ENCODE results near the gene ACSS3. TPM values are rescaled to one million over a fixed set of nuclear protein-coding genes. Genes with fewer than 3 reads are reported as not detected.
A peak's percentile ranks its signal among the peaks of the same experiment; 100 is the strongest.
"Not testable (repeated sequence)": the region's sequence is repeated elsewhere in the genome, so short reads cannot be mapped to it uniquely, and the experiment has no call there.

ACSS3 gene, protein sequence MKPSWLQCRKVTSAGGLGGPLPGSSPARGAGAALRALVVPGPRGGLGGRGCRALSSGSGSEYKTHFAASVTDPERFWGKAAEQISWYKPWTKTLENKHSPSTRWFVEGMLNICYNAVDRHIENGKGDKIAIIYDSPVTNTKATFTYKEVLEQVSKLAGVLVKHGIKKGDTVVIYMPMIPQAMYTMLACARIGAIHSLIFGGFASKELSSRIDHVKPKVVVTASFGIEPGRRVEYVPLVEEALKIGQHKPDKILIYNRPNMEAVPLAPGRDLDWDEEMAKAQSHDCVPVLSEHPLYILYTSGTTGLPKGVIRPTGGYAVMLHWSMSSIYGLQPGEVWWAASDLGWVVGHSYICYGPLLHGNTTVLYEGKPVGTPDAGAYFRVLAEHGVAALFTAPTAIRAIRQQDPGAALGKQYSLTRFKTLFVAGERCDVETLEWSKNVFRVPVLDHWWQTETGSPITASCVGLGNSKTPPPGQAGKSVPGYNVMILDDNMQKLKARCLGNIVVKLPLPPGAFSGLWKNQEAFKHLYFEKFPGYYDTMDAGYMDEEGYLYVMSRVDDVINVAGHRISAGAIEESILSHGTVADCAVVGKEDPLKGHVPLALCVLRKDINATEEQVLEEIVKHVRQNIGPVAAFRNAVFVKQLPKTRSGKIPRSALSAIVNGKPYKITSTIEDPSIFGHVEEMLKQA
- 8.5 and 19.8 TPM in 2 replicates for total RNA-seq

DNA sequence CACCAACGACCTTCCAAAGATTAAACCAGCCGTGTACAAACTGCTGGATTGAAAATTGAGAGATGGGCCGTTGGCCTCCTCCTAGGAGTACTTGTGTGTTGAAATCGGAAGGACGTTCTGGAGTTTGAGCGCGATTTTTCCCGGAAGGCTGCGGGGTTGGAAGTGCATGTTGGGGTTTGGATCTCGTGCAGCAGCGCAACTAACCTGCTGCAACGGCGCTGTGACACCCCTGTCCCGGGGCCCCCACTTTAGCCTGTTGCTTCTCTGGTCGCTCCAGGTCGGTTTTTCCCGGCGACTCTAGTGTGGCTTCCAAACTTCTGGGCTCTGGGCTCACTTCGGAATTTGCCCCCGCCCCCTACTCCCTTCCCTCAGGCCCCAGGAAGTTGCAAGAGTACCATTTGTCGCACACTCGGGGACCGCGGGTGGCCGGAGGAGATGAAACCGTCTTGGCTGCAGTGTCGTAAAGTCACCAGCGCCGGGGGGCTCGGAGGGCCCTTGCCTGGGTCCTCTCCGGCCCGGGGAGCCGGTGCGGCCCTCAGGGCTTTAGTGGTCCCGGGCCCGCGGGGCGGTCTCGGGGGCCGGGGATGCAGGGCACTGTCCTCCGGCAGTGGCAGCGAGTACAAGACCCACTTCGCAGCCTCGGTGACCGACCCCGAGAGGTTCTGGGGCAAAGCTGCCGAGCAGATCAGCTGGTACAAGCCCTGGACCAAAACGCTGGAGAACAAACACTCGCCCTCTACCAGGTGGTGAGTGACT lies at the start of gene ACSS3:
Gene ACSS3 (plus strand): TSS at position 394 of the 756 bp plus-strand sequence. CDS start 42 bp downstream, at position 436.
- no peak for DNase-seq (ENCODE audit: low read depth)

DNA sequence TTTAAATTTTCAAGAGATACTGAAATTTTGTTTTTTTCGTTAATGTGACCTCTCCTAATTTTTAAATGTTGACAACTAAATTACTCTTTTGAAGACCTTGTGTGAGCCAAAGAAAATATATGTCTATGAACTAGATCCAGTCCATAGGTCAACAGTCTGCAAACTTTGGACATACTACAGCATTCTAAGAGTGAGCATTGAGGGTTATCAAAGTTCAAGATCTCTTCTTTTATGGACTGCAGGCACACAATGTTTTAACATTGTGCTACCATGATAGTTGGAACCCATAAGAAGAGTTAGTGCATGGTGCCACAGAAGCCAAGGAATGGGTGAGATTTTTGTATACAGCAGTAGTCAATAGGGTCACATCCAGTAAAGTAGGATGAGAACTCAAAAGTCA lies 43.0 kb upstream of the ACSS3 start:
- DNase-seq (ENCODE audit: low read depth), result no peak

DNA sequence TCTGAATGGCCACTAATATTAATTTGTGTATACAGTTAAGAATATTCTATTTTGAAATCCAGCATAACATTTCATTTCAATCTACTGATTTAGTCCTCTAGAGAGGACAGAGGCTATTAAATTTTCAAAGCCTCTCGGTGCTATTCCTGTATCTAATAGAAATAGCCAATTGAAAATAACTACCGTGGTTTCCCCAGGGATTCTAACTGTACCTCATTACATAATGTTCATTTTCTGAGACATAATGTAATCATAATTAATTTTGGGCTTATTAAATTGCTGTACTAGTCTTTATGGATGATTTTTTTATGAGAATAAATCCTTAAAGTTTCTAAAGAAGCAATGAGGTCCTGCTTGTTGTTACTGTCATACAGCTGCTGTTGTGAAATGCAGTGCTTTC lies 38.6 kb upstream of the ACSS3 start:
- peak; percentile 11 for DNase-seq (ENCODE audit: low read depth)

DNA sequence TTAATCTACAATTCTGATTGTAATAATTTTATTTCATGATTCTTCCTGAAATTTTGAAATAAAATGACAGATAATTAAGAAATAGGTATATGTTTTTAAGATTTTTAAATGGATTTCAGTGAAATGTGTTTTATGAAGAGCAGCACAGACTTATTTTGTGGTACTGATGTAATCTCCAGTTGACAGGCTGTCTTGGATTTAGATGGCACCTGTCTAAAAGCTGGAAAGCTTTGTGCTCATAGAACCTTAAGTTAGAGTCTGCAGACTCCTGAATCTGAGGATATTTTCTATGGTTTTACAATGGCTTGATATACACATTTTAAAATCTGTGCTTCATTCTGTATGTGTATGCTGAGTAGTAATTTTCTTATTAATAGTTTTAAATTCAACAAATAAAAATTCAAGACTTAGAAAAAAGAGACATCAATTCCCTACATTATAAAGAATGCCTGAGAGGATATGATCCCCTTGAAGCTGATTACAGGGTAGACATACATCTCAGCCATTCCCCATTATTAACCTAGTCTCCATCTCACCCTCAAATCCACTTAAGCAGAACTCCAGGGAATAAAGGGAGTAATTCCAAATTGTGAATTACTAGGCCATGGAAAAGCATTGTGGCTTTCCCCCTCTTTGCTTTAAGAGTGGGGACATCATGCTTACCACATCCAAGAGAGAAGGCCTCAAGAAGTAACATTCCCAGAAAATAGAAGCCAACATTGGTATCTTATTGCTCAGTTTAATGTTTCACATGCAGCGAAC lies 33.7 kb upstream of the ACSS3 start:
- no peak for DNase-seq (ENCODE audit: low read depth)

DNA sequence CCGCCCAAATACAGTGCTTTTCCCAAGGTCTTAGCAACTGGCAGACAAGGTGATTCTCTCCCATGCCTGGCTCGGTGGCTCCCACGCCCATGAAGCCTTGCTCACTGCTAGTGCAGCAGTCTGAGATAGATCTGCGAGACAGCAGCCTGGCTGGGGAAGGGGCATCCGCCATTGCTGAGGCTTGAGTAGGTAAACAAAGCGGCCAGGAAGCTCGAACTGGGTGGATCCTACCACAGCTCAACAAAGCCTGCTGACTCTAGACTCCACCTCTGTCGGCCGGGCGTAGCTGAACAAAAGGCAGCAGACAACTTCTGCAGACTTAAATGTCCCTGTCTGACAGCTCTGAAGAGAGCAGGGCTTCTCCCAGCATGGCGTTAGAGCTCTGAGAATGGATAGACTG lies 12.9 kb upstream of the ACSS3 start:
- not testable (repeated sequence) for DNase-seq (ENCODE audit: low read depth)

DNA sequence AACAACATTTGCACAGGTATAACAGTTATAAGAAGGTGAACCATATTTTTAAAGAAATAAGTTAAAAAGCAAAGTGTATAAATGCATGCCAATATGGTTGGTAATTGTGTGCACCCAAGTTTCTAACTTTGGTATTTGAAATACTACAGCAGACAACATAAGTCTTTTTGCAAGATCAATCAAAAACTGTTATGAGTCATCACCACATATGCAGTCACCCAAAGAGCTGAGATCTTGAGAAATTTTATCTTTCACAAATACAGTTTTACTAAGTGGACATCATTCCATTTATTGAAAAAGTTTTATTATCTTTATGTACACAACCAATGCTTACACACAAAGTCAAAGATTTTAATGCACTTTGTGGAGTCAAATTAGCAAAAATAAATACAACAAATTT lies 7.0 kb upstream of the ACSS3 start:
- peak; percentile 21 for DNase-seq (ENCODE audit: low read depth)

DNA sequence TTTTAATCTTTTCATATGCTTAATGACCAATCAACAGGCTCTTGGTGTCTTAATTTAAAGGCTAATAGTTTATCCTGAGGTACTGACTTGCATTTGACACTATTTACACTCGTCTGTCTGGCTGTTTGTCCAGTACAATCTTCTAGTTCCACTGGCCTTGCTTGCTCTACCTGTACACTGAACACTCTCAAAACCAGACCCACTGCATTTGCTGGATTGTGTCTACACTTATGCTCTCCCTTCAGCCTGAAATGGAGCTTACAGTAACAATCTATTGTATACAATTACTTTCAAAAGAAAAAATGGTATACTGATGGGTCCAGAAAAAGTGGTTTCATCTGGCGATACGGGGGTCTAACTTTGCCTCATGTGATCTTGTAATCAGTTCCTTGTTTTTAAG lies 2.3 kb upstream of the ACSS3 start:
- no peak for DNase-seq (ENCODE audit: low read depth)

DNA sequence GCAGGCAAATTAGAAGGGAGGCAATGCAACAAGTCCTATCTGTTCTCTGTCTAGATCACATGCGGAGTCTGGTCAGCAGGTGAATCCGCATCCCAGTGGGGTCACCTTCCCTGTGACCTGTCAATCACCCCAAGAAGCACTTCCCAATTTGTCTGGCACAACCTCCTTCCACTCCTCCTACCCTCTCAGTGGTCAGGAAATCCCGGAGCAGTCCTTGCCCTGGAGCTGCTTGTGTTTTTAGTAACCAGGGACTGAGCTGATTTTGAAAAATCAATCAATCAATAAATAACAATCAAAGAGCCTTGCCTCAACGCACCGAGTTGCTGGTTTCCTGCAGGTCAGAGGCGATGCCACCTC lies 572 bp upstream of the ACSS3 start:
- no peak for DNase-seq (ENCODE audit: low read depth)

DNA sequence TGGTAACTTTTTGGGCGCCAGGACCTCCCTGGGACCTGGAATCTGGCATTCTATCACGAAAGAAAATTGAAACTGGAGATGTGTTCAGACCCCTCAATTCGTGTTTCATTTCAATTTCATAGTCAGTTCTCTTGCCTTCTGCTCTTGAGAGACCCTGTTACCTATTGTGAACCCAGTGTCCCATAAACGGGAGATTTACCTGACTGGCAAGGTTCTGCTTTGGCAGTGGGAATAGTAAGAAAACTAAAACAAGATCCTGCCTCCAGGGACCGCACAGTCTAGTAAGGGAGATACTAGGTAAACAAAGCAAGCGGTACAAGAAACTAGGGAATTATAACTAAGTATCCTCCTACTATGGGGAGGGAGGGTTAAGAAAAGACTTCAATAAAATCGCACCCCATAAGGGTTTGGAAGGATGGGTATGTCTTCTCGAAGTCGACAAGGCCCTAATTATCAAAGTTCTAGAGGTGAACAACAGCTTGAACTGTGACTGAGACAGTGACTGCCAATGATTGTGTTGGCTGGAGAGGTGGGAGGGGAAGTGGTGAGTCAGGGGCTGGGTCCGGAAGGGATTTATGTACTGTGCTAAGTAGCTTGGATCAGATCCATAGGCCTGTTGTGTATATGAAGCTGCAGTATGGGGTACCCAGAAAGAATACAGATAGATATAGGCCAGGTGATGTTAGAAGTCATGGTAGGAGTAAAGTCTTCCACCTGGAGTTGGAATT lies 754 bp downstream of the ACSS3 start:
- DNase-seq (ENCODE audit: low read depth), result peak; percentile 73

DNA sequence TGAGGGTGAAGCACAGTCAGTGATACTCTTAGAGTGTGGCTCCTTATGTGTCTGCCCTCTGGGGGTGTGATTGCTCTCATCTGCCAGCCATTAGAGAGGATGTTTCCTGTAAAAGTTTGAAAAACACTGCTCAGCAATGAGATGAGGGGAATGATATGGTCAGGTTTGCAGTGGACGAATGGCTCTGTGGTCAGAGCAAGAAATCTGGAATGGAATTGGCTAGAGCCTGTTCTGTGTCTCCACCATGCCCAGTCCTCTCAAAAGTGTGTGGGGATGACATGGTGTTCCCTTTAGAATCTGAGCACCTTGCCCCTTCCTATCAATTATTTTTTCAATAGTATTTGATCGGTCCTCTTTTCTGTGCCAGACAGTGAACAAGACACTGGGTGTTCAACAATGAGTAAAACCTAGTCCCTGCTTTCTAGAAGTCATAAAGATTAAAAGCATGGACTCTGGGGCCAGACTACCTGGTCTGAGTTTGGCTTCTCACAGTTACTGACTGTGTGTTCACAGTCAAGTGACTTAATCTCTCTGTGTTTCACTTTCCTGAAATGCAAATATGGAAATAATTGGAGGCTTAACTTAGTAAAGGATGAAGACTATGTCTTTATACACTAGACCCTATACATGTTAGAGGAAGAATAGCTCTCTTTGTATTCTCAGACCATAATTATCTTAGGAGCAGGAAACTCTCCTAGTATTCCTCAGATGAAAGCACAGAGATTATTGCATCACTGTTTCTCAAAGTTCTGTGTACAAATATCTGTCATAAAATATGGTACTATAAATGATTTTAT lies 1.6 kb downstream of the ACSS3 start:
- no peak for DNase-seq (ENCODE audit: low read depth)

DNA sequence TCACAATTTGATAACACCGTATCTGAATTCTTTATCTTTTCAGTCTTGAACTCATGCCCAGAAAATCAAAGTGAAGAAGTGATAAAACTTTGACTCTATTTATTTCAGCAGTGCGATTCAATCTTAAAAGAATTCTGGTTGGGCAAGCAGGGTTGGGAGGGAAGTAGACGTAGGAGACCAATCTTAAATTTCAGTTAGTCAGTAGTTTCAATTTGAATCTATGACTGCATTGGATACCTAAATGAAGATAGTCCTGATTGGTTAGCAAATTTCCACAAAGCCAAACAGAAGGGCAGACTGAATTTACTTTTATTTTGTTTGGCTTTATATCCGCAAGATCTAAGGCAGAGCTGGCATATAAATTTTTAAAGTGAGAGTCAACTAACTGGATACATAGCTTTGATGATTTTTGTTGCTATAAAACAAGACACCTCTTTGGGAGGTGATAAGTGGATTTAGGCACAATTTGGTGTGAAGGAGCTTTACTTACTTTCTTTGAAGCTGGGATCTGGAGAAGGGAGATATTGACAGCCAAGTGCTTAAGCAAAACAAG lies 2.6 kb downstream of the ACSS3 start:
- no peak for DNase-seq (ENCODE audit: low read depth)

DNA sequence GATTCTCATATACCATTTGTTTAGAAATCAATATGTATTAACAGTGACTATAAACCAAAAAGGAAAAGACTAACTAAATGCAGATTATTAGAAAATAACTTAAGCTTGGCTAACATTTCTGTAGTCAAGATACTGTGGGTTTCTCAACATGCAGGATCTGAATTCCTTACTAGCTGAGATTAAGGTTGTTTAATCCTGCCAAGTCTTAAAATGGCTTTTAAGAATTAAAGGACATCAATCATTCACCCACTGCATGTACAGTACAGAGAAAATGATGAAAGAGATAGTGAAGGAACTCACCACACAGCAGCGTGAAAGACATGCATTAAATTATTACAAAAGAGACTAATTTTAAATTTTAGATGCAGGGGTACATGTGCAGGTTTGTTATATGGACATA lies 3.8 kb downstream of the ACSS3 start:
- DNase-seq (ENCODE audit: low read depth), result no peak

DNA sequence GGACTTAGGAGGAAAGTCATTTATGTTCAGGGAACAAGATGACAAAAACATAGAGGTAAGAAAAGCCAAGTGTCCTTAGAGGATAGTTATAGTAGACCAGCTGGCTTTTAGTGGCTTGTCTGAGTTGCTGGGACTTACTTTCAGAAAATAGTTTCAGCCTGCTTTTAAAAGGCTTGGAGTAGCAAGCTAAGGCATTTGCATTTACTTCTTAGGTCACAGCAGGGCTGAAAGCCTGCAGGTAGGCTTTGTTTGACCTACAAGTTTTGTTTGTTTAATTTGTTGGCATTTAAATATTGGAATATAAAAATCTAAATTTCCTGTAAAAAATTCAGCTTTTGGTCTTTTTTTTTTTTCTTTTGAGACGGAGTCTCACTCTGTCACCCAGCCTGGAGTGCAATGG lies 5.1 kb downstream of the ACSS3 start:
- DNase-seq (ENCODE audit: low read depth), result no peak

DNA sequence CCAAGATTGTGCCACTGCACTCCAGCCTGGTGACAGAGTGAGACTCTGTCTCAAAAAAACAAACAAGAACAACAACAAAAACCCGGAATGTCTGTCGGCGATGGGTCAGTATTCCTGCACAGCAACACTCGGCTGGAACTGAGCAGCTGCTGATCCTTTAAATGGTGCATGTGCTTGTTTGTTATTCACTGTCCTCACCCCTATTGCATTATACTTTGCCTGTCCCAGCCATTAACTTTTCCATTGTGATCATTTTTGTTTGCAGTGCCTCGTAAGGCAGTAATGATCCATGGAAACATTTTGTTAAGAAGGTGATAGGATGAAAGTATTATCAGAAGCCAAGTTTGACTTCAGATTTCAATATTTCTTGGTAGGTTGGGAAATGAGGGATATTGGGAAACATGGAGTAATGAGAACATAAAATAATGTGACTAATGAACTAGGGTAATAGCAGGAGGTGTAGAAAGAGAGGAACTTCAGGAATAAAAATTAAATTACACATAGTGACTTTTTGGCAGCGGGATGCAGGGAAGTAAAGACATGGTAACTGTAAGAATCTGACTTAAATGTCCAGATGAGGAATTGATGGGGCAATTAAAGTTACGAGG lies 6.1 kb downstream of the ACSS3 start:
- DNase-seq (ENCODE audit: low read depth), result no peak

DNA sequence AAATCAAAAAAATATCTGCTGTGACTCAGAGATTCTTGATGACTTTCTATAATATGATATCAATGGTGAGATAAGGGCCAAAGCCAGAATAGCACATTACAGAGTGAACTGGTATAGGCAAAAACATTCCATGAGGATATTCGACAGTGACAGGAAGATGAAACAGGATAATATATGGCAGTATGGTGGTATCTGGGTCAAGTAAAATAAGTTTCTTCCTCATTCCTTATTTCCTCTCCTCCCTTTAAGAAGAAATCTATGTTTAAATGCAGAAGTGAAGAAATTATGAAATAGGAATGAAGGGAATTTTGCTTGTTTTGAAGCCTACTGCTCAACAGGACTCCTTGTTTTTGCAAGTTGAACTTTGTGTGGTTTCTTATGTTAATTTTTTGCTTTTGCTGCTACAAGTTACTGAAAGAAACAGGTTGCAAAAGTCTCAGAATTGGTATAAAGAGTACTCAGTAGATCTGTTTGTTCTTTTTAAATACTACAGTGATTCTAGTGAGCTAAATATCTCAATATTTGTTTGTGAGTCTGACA lies 7.0 kb downstream of the ACSS3 start:
- DNase-seq (ENCODE audit: low read depth), result peak; percentile 66

DNA sequence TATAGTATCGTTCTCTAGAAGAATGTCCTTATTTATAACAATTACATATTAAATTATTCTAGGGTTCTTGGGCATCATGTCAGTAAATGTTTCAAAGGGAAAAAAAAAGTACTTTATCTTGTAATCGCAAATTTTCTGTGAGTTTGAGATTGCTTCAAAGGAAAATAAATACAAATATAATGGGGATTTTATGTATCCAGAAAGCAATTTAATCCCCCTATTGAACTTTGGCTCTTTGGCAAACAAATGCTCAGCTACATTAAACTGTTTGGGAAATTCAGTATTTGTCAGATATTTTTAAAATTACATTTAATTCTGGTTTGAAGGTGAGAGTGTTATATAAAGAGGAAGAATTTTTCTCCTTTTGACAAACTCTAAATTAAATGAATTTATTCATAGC lies 8.0 kb downstream of the ACSS3 start:
- DNase-seq (ENCODE audit: low read depth), result no peak

DNA sequence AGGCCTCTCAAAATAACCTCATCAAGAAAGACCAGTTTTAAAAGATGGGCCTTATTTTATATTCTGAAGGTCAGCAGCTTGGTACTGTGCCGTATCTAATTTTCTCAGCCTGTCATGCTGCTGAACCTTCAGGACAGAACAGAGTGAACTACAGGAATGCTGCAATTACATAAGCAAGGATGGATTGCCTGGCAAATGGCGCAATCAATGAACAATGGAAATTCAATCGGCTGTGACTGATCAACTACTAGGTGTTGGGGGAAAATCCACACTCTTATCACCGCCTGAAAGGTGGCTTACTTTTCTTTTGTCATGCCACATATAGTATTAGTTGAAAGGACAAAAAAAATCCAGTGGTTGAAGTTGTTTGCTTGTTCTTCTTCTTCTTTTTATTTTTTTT lies 8.5 kb downstream of the ACSS3 start:
- peak; percentile 84 for DNase-seq (ENCODE audit: low read depth)

DNA sequence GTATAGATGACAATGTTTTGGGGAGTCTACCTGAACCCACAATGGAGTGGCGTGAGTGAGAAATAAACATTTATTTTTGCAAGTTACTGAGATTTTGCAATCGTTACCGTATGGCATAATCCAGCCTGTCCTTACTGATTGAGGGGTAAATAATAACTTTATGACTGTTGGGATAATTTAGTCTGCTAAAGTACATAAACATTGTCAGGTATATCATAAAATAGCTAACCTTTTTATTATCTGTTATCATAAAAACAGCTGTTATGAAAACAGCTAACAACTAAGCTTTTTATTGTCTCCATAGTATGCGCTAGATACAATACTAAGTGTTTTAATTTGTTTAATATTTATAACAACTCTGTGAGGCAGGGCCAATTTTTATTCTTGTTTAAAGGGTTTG lies 10.3 kb downstream of the ACSS3 start:
- DNase-seq (ENCODE audit: low read depth), result no peak

DNA sequence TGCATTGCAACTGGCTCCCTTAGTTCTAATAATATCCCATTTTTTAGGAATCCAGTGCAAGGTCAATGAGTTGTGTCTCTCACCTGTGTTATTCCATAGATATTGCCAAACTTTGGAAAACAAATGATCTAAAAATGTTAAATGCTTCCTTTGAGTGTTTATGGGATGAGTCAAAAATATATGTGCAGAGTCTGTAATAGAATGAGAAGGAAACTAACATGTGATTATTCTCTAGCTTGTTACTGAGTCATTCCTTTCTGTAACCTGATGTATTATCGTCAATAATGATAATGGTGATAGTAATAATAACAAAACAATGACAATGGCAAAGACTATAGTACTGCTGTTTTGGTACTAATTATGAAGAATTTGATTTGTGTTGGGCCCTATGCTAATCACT lies 11.5 kb downstream of the ACSS3 start:
- DNase-seq (ENCODE audit: low read depth), result no peak

All from renal cortical epithelial cell (primary cell).